BLaER1 treated with 17β-estradiol and CSF1 and Interleukin-3, amounts not matched to agents 10 nM and 100 nM (cell line): ENCODE results near the gene DYRK3.

Experiments used
- H3K27ac ChIP-seq, 11 experiments: shearing (Covaris generic); formaldehyde crosslinking; 2 replicates each; pipeline ENCODE4 v1.8.1; 2022
- H3K27me3 ChIP-seq, 11 experiments: shearing (Covaris generic); formaldehyde crosslinking; 2 replicates each; pipeline ENCODE4 v1.8.1; 2022
- H3K36me3 ChIP-seq, 11 experiments: shearing (Covaris generic); formaldehyde crosslinking; 2 replicates each; pipeline ENCODE4 v1.8.1; 2022
- H3K4me1 ChIP-seq, 10 experiments: shearing (Covaris generic); formaldehyde crosslinking; 2 replicates each; pipeline ENCODE4 v1.8.1; 2022
- H3K4me2 ChIP-seq, 11 experiments: shearing (Covaris generic); formaldehyde crosslinking; 2 replicates each; pipeline ENCODE4 v1.8.1; 2022
- H3K4me3 ChIP-seq, 10 experiments: shearing (Covaris generic); formaldehyde crosslinking; 2 replicates each; pipeline ENCODE4 v1.8.1; 2022
- H3K9ac ChIP-seq, 11 experiments: shearing (Covaris generic); formaldehyde crosslinking; 2 replicates each; pipeline ENCODE4 v1.8.1; 2022
- H3K9me3 ChIP-seq, 11 experiments: shearing (Covaris generic); formaldehyde crosslinking; replicated peaks in 1 of 11; 2 replicates each; pipeline ENCODE4 v1.8.1; 2022
- H4K20me1 ChIP-seq, 11 experiments: shearing (Covaris generic); formaldehyde crosslinking; 2 replicates each; pipeline ENCODE4 v1.8.1; 2022
- Cebpa-rat ChIP-seq, 11 experiments: shearing (Covaris generic); IDR thresholded peaks; 2 replicates each; pipeline ENCODE4 v1.8.1; 2022

DYRK3 gene

GRCh38 chr1:206591696-206592095 is 43.6 kb upstream of the DYRK3 start:
- Histone ChIP-seq H3K4me1 (peaks cover 0 to 25% (median 7%) of the 10 kb centered on the region in 10 experiments; a peak in 10 of 20 replicates), H3K4me3 (no peak overlapping the region), H3K36me3 (peaks cover 87 to 100% (median 98%) of the 10 kb centered on the region in 11 experiments), H3K27ac (peak overlapping the region in 2 of 11 experiments; percentile 2 to 9; a peak in 2 of 22 replicates), H3K9me3 (no peaks in the 10 kb centered on the region), H4K20me1 (peaks cover 0 to 55% (median 12%) of the 10 kb centered on the region in 11 experiments; a peak in 11 of 22 replicates), H3K9ac (no peak overlapping the region), H3K27me3 (no peaks in the 10 kb centered on the region), H3K4me2 (no peak overlapping the region)
- TF ChIP-seq Cebpa-rat (IDR thresholded peaks at IDR 0.05), result no peak

- H3K36me3 ChIP-seq, result peaks cover 84 to 100% (median 98%) of the 10 kb centered on the region in 11 experiments
These were observed 41.9 kb upstream of the DYRK3 start for GRCh38 chr1:206593351-206593925.

GRCh38 chr1:206595581-206596318 is 39.6 kb upstream of the DYRK3 start:
- Histone ChIP-seq H3K27me3 (no peaks in the 10 kb centered on the region), H3K4me3 (no peak overlapping the region), H3K36me3 (peaks cover 87 to 100% (median 98%) of the 10 kb centered on the region in 11 experiments), H3K4me2 (no peak overlapping the region), H3K9me3 (no peaks in the 10 kb centered on the region), H4K20me1 (peaks cover 0 to 15% (median 0%) of the 10 kb centered on the region in 11 experiments; a peak in 4 of 22 replicates), H3K4me1 (peaks cover 0 to 2% (median 0%) of the 10 kb centered on the region in 10 experiments; a peak in 2 of 20 replicates), H3K27ac (no peak overlapping the region), H3K9ac (no peak overlapping the region)
- TF ChIP-seq Cebpa-rat (IDR thresholded peaks at IDR 0.05), result no peak

More at GRCh38 chr1:206593351-206593925, 41.9 kb upstream of the DYRK3 start:
- H3K27ac ChIP-seq, result no peak overlapping the region
- H4K20me1 ChIP-seq, result peaks cover 0 to 38% (median 6%) of the 10 kb centered on the region in 11 experiments; a peak in 7 of 22 replicates
- H3K4me2 ChIP-seq, result no peak overlapping the region
- no peak for TF ChIP-seq Cebpa-rat (IDR thresholded peaks at IDR 0.05)
- no peak overlapping the region for H3K4me3 ChIP-seq
- H3K27me3 ChIP-seq, result no peaks in the 10 kb centered on the region
- no peak overlapping the region for H3K9ac ChIP-seq
- H3K4me1 ChIP-seq, result peaks cover 0 to 24% (median 7%) of the 10 kb centered on the region in 10 experiments; a peak in 10 of 20 replicates
- no peaks in the 10 kb centered on the region for H3K9me3 ChIP-seq

- Histone ChIP-seq H3K4me3 (no peak overlapping the region), H3K27me3 (no peaks in the 10 kb centered on the region), H3K36me3 (peaks cover 87 to 100% (median 99%) of the 10 kb centered on the region in 11 experiments), H3K9ac (no peak overlapping the region), H3K4me1 (no peaks in the 10 kb centered on the region), H3K9me3 (no peaks in the 10 kb centered on the region), H3K4me2 (no peak overlapping the region), H4K20me1 (peaks cover 0 to 12% (median 0%) of the 10 kb centered on the region in 11 experiments; a peak in 3 of 22 replicates), H3K27ac (no peak overlapping the region)
- no peak for TF ChIP-seq Cebpa-rat (IDR thresholded peaks at IDR 0.05)
These were observed 39.0 kb upstream of the DYRK3 start for GRCh38 chr1:206596319-206596666.

- no peak for TF ChIP-seq Cebpa-rat (IDR thresholded peaks at IDR 0.05)
These were observed 34.8 kb upstream of the DYRK3 start for GRCh38 chr1:206600527-206600926.

GRCh38 chr1:206604861-206605260 is 30.5 kb upstream of the DYRK3 start:
- TF ChIP-seq Cebpa-rat (IDR thresholded peaks at IDR 0.05), result no peak
- H3K9ac ChIP-seq, result no peak overlapping the region
- no peak overlapping the region for H3K27ac ChIP-seq
- no peak overlapping the region for H3K4me3 ChIP-seq
- no peaks in the 10 kb centered on the region; a peak in 1 of 22 replicates for H4K20me1 ChIP-seq
- H3K27me3 ChIP-seq, result no peaks in the 10 kb centered on the region
- no peaks in the 10 kb centered on the region for H3K9me3 ChIP-seq
- peaks cover 62 to 93% (median 75%) of the 10 kb centered on the region in 11 experiments for H3K36me3 ChIP-seq
- peaks cover 9 to 21% (median 16%) of the 10 kb centered on the region in 10 experiments; a peak in 19 of 20 replicates for H3K4me1 ChIP-seq
- no peak overlapping the region for H3K4me2 ChIP-seq

More at GRCh38 chr1:206600527-206600926, 34.8 kb upstream of the DYRK3 start:
- Histone ChIP-seq H3K4me1 (no peaks in the 10 kb centered on the region), H3K4me2 (no peak overlapping the region), H4K20me1 (peaks cover 0 to 6% (median 0%) of the 10 kb centered on the region in 11 experiments; a peak in 1 of 22 replicates), H3K27me3 (no peaks in the 10 kb centered on the region), H3K9me3 (no peaks in the 10 kb centered on the region), H3K4me3 (no peak overlapping the region), H3K9ac (no peak overlapping the region), H3K36me3 (peaks cover 91 to 100% (median 98%) of the 10 kb centered on the region in 11 experiments), H3K27ac (no peak overlapping the region)

GRCh38 chr1:206606867-206607266 is 28.5 kb upstream of the DYRK3 start:
- H3K9ac ChIP-seq, result no peak overlapping the region

GRCh38 chr1:206608108-206608698 is 27.1 kb upstream of the DYRK3 start:
- no peaks in the 10 kb centered on the region for H3K27me3 ChIP-seq
- H3K9me3 ChIP-seq, result no peaks in the 10 kb centered on the region
- H3K4me2 ChIP-seq, result peak overlapping the region in 6 of 11 experiments; percentile 21 to 52 (median 34); a peak in 9 of 22 replicates
- H3K4me3 ChIP-seq, result no peak overlapping the region
- TF ChIP-seq Cebpa-rat (IDR thresholded peaks at IDR 0.05), result no peak
- peaks cover 27 to 45% (median 35%) of the 10 kb centered on the region in 10 experiments for H3K4me1 ChIP-seq
- H4K20me1 ChIP-seq, result no peaks in the 10 kb centered on the region
- H3K27ac ChIP-seq, result peak overlapping the region in 1 of 11 experiments; percentile 52; a peak in 1 of 22 replicates
- peaks cover 29 to 72% (median 50%) of the 10 kb centered on the region in 11 experiments for H3K36me3 ChIP-seq
- H3K9ac ChIP-seq, result 0 out of 22 replicates have a peak overlapping the region, but pooled peaks of 1 of the 11 experiments have one; percentile 7

More at GRCh38 chr1:206606867-206607266, 28.5 kb upstream of the DYRK3 start:
- TF ChIP-seq Cebpa-rat (IDR thresholded peaks at IDR 0.05), result no peak
- Histone ChIP-seq H4K20me1 (no peaks in the 10 kb centered on the region; a peak in 1 of 22 replicates), H3K4me2 (no peak overlapping the region), H3K4me1 (peaks cover 27 to 41% (median 35%) of the 10 kb centered on the region in 10 experiments), H3K36me3 (peaks cover 43 to 85% (median 64%) of the 10 kb centered on the region in 11 experiments), H3K9me3 (no peaks in the 10 kb centered on the region), H3K27me3 (no peaks in the 10 kb centered on the region), H3K27ac (no peak overlapping the region), H3K4me3 (no peak overlapping the region)
